ENCODE measurements around the gene BPIFB6.

The BPIFB6 gene

GRCh38 chr20:33024609-33025317 is 6.7 kb upstream of the BPIFB6 start:
- no peaks in the 10 kb centered on the region for H3K9me3 ChIP-seq (ENCODE audit: control insufficient read depth, low read length)
- no peaks in the 10 kb centered on the region for H3K27me3 ChIP-seq (ENCODE audit: control insufficient read depth, insufficient read depth, low read length, poor library complexity, severe bottlenecking)
- no peaks in the 10 kb centered on the region for H3K36me3 ChIP-seq (ENCODE audit: control insufficient read depth, insufficient read depth, low read length)
- no peak overlapping the region for H3K27ac ChIP-seq (ENCODE audit: insufficient read depth, low read depth, low read length, poor library complexity, severe bottlenecking)
- H3K4me1 ChIP-seq (ENCODE audit: control insufficient read depth, insufficient read depth, low read length) = no peaks in the 10 kb centered on the region
- 84 to 85% methylated on average over 4 to 5 of the region's 5 CpGs for WGBS, 2 experiments
- H3K4me3 ChIP-seq (ENCODE audit: insufficient read depth, low read depth, low read length) = no peak overlapping the region

- Histone ChIP-seq H3K9me3 (ENCODE audit: control insufficient read depth, low read length) (no peaks in the 10 kb centered on the region), H3K4me3 (ENCODE audit: insufficient read depth, low read depth, low read length) (no peak overlapping the region), H3K36me3 (ENCODE audit: control insufficient read depth, insufficient read depth, low read length) (no peaks in the 10 kb centered on the region), H3K4me1 (ENCODE audit: control insufficient read depth, insufficient read depth, low read length) (no peaks in the 10 kb centered on the region), H3K27me3 (ENCODE audit: control insufficient read depth, insufficient read depth, low read length, poor library complexity, severe bottlenecking) (no peaks in the 10 kb centered on the region), H3K27ac (ENCODE audit: insufficient read depth, low read depth, low read length, poor library complexity, severe bottlenecking) (no peak overlapping the region)
- 63 to 69% methylated on average over 9 of the region's 9 CpGs for WGBS, 2 experiments
Measured at GRCh38 chr20:33025318-33025876, 6.1 kb upstream of the BPIFB6 start.

- Histone ChIP-seq H3K27ac (ENCODE audit: insufficient read depth, low read depth, low read length, poor library complexity, severe bottlenecking) (no peak overlapping the region), H3K27me3 (ENCODE audit: control insufficient read depth, insufficient read depth, low read length, poor library complexity, severe bottlenecking) (no peaks in the 10 kb centered on the region)
- WGBS, 2 experiments = 71 to 74% methylated on average over 5 of the region's 5 CpGs
Measured at GRCh38 chr20:33026072-33026778, 5.2 kb upstream of the BPIFB6 start.

GRCh38 chr20:33026779-33027759 is 4.4 kb upstream of the BPIFB6 start:
- Histone ChIP-seq H3K4me1 (ENCODE audit: control insufficient read depth, insufficient read depth, low read length) (no peaks in the 10 kb centered on the region), H3K9me3 (ENCODE audit: control insufficient read depth, low read length) (no peaks in the 10 kb centered on the region), H3K27me3 (ENCODE audit: control insufficient read depth, insufficient read depth, low read length, poor library complexity, severe bottlenecking) (no peaks in the 10 kb centered on the region), H3K27ac (ENCODE audit: insufficient read depth, low read depth, low read length, poor library complexity, severe bottlenecking) (no peak overlapping the region), H3K36me3 (ENCODE audit: control insufficient read depth, insufficient read depth, low read length) (no peaks in the 10 kb centered on the region), H3K4me3 (ENCODE audit: insufficient read depth, low read depth, low read length) (no peak overlapping the region)
- 88 to 91% methylated on average over 10 of the region's 10 CpGs for WGBS, 2 experiments

More at GRCh38 chr20:33026072-33026778, 5.2 kb upstream of the BPIFB6 start:
- H3K4me3 ChIP-seq (ENCODE audit: insufficient read depth, low read depth, low read length) = no peak overlapping the region
- H3K36me3 ChIP-seq (ENCODE audit: control insufficient read depth, insufficient read depth, low read length) = no peaks in the 10 kb centered on the region
- H3K4me1 ChIP-seq (ENCODE audit: control insufficient read depth, insufficient read depth, low read length) = no peaks in the 10 kb centered on the region
- H3K9me3 ChIP-seq (ENCODE audit: control insufficient read depth, low read length) = no peaks in the 10 kb centered on the region

DNA sequence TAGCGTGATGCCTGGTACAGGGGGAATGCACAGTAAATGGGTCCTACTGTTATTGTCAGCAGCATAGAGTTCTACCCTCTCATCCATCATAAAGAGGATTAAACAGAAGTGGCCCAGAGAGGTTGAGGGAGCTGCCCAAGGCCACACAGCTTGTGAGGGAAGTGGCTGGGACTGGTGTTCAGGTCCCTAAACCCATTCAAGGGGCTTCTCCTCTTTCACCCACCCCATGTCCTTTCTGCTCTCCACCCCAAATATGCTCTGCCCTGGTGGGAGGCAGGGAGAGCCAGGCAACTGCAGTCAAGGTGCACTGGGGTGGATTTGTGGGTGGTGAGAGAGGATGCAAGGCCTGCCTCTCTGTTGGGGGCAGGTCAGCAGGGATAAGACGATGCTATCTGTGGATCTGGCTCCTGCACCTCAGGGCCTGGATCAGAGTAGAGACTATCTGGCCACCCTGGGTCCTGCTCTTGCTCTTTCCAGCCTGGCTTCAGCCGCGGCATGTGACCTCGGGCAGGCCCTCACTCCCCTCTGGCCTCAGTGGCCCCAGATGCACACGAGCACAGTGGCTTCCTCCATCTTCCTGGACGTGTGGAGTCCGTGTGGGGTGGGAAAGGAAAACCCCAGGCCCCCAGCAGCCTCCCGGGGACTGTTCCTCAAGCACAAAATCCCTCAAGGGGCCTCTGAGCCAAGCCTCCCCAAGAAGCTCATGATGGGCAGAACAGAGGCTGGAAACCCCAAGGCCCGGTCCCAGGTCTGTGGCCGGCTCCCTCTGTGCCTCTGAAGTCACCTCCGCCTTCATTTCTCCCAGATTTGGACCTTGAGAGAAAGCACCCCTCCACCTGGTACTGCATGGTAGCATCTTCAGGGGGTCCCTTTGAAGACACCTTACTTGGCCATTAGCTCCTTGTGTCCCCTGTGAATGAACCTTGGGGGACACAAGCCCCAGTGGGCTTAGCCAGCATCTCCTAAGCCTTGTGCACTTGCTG is 3.4 kb upstream of the BPIFB6 start:
- H3K4me1 ChIP-seq (ENCODE audit: control insufficient read depth, insufficient read depth, low read length) = no peaks in the 10 kb centered on the region
- no peaks in the 10 kb centered on the region for H3K27me3 ChIP-seq (ENCODE audit: control insufficient read depth, insufficient read depth, low read length, poor library complexity, severe bottlenecking)
- no peak overlapping the region for H3K4me3 ChIP-seq (ENCODE audit: insufficient read depth, low read depth, low read length)
- WGBS, 2 experiments = 84 to 86% methylated on average over 12 of the region's 12 CpGs
- H3K9me3 ChIP-seq (ENCODE audit: control insufficient read depth, low read length) = no peaks in the 10 kb centered on the region
- H3K27ac ChIP-seq (ENCODE audit: insufficient read depth, low read depth, low read length, poor library complexity, severe bottlenecking) = no peak overlapping the region
- no peaks in the 10 kb centered on the region for H3K36me3 ChIP-seq (ENCODE audit: control insufficient read depth, insufficient read depth, low read length)

- no peaks in the 10 kb centered on the region for H3K9me3 ChIP-seq (ENCODE audit: control insufficient read depth, low read length)
- no peaks in the 10 kb centered on the region for H3K4me1 ChIP-seq (ENCODE audit: control insufficient read depth, insufficient read depth, low read length)
- H3K27ac ChIP-seq (ENCODE audit: insufficient read depth, low read depth, low read length, poor library complexity, severe bottlenecking) = no peak overlapping the region
- WGBS, 2 experiments = 90 to 91% methylated on average over 7 of the region's 7 CpGs
- H3K4me3 ChIP-seq (ENCODE audit: insufficient read depth, low read depth, low read length) = no peak overlapping the region
- H3K27me3 ChIP-seq (ENCODE audit: control insufficient read depth, insufficient read depth, low read length, poor library complexity, severe bottlenecking) = no peaks in the 10 kb centered on the region
- H3K36me3 ChIP-seq (ENCODE audit: control insufficient read depth, insufficient read depth, low read length) = no peaks in the 10 kb centered on the region
Measured at GRCh38 chr20:33028875-33029274, 2.6 kb upstream of the BPIFB6 start.

DNA sequence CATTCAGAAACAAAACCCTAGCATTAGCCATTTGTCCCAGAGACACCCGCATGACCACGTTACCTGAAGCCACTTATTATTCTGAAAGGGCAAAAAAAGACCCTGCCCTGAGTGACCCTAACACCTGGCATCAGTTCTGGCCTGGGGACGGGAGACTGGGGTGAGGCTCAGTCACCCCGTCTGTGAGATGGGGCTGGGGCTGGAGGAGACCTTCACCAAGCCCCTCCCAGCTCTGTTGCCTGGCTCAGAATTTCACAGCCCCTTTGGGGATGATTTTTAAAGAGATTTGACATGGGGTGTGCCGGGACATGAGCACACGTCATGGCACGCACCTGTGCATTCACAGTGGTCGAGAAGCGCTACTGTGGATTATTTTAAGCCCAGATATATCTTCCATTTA is 1.4 kb upstream of the BPIFB6 start:
- 92 to 93% methylated on average over 9 of the region's 9 CpGs for WGBS, 2 experiments
- no peak overlapping the region for H3K4me3 ChIP-seq (ENCODE audit: insufficient read depth, low read depth, low read length)
- H3K9me3 ChIP-seq (ENCODE audit: control insufficient read depth, low read length) = no peaks in the 10 kb centered on the region
- H3K4me1 ChIP-seq (ENCODE audit: control insufficient read depth, insufficient read depth, low read length) = no peaks in the 10 kb centered on the region
- no peaks in the 10 kb centered on the region for H3K36me3 ChIP-seq (ENCODE audit: control insufficient read depth, insufficient read depth, low read length)
- H3K27ac ChIP-seq (ENCODE audit: insufficient read depth, low read depth, low read length, poor library complexity, severe bottlenecking) = no peak overlapping the region
- no peaks in the 10 kb centered on the region for H3K27me3 ChIP-seq (ENCODE audit: control insufficient read depth, insufficient read depth, low read length, poor library complexity, severe bottlenecking)

- 91 to 93% methylated on average over 6 of the region's 6 CpGs for WGBS, 2 experiments
- Histone ChIP-seq H3K27me3 (ENCODE audit: control insufficient read depth, insufficient read depth, low read length, poor library complexity, severe bottlenecking) (no peaks in the 10 kb centered on the region), H3K27ac (ENCODE audit: insufficient read depth, low read depth, low read length, poor library complexity, severe bottlenecking) (no peak overlapping the region)
Measured at GRCh38 chr20:33030569-33030968, 879 bp upstream of the BPIFB6 start.

DNA sequence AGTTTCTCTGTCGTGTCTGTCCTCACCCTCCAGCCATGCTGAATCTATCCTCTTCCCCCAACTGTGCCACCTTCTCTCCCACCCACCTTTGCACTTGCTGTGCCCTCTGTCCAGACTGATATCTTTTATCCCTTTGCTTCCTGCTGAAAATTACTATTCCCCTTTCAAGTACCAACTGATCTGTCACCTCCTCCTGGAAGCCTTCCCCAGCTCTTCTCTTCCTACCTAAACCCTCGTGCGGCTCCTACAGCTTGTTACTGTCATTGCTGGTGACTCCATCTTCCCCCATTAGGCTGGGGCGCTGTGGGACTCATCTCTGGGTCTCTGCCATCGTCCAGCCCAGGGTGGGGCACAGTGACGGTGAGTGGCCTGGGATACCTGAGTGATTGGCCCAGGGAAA is 1.1 kb downstream of the BPIFB6 start:
- H3K36me3 ChIP-seq (ENCODE audit: control insufficient read depth, insufficient read depth, low read length) = no peaks in the 10 kb centered on the region
- H3K4me1 ChIP-seq (ENCODE audit: control insufficient read depth, insufficient read depth, low read length) = no peaks in the 10 kb centered on the region
- no peaks in the 10 kb centered on the region for H3K9me3 ChIP-seq (ENCODE audit: control insufficient read depth, low read length)
- H3K27ac ChIP-seq (ENCODE audit: insufficient read depth, low read depth, low read length, poor library complexity, severe bottlenecking) = no peak overlapping the region
- 80 to 86% methylated on average over 6 of the region's 6 CpGs for WGBS, 2 experiments
- no peak overlapping the region for H3K4me3 ChIP-seq (ENCODE audit: insufficient read depth, low read depth, low read length)
- H3K27me3 ChIP-seq (ENCODE audit: control insufficient read depth, insufficient read depth, low read length, poor library complexity, severe bottlenecking) = no peaks in the 10 kb centered on the region

More at GRCh38 chr20:33030569-33030968, 879 bp upstream of the BPIFB6 start:
- Histone ChIP-seq H3K36me3 (ENCODE audit: control insufficient read depth, insufficient read depth, low read length) (no peaks in the 10 kb centered on the region), H3K4me3 (ENCODE audit: insufficient read depth, low read depth, low read length) (no peak overlapping the region), H3K9me3 (ENCODE audit: control insufficient read depth, low read length) (no peaks in the 10 kb centered on the region), H3K4me1 (ENCODE audit: control insufficient read depth, insufficient read depth, low read length) (no peaks in the 10 kb centered on the region)
